GM19035 (cell line): ENCODE data around the gene CACNA1S.

Experiments
- ATAC-seq: cut with Tn5 transposase; IDR thresholded peaks from one replicate; pipeline ENCODE4 v1.9.1; 2021; ENCODE audit not compliant: unreplicated experiment

Gene CACNA1S

GRCh38 chr1:201065686-201066085 is 46.5 kb downstream of the CACNA1S start:
- no peak for ATAC-seq

DNA sequence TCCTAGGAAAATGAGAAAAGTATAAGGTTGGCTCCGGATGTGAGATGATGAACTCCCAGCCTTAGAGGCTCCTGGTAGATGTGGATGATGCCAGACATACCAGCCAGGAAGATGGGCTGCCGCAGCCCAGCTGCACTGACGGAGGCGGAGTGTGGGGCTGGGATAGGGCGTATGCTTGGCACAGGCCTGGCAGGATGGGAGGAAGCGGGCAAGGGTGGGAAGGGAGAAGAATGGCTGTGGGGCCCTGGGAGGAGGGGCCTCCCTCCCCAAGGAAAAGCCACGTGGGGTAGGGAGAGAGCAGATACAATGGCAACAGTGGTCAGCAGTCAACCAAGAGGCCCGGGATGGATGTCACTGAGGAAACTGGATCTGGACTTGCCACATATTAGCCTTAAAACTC is 47.4 kb downstream of the CACNA1S start:
- no peak for ATAC-seq

GRCh38 chr1:201063145-201063544 is 49.1 kb downstream of the CACNA1S start:
- no peak for ATAC-seq

GRCh38 chr1:201062511-201063091 is 49.6 kb downstream of the CACNA1S start:
- ATAC-seq: no peak

DNA sequence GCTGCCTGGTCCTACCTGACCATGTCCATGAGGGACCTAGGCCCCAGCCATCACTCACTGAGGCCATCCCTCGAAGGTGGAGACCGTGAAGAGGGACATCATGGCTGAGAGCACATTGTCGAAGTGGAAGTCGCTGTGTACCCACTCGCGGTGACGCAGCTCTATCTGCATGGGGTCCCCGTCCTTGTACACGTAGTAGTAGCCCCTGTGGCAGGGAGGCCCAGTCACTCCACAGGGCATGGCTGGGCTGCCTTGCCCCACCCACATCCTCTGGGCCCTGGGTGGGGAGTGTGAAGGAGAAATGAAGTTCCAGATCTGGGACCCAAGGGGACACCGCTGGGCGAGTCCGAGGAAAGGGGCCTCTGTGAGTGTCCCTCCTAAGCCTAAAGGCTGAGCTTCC is 50.3 kb downstream of the CACNA1S start:
- no peak for ATAC-seq

GRCh38 chr1:201061049-201061448 is 51.2 kb downstream of the CACNA1S start:
- ATAC-seq: no peak

GRCh38 chr1:201060586-201060985 is 51.6 kb downstream of the CACNA1S start:
- no peak for ATAC-seq

GRCh38 chr1:201059871-201060555 is 52.2 kb downstream of the CACNA1S start:
- no peak for ATAC-seq

DNA sequence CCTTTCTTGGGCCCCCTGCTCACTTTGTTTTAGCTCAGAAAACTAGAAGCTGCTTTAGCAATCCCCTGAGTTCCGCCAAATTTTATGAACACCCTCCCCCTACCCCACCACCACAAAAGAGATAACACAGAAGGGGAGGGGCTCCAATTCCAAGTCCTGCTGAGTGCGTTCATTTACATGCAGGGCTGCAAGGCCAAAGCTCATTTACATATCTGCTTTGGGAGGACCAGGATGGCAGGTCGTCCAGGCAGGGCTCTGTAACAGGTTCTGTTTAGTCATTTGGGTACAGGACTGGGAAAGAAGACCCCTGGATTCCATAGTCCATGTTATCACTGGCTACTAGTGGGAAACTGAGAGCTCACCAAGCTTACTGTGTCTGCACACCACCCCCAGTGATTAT is 52.8 kb downstream of the CACNA1S start:
- ATAC-seq: no peak

DNA sequence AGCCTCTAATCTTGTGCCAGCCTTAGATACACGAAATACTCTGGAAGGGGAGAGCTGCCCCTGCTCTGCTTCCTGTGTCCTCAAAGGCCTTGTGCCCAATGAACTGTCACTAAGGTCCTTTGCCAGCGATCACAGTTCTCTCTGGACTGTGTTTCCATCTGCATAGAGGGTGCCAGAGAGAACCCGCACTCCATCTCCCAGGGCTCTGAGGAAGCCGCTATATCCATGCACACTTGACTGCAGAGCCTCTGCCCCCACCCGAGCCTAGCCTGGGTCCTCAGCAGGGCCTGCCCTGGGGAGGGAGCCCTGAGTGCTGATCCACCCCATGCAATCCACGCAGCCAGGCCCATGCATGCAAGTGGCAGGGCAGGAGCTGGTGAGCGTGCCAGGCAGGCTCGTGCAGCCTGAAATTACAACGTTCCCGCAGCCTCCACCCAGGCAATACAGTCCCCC is 58.1 kb downstream of the CACNA1S start:
- no peak for ATAC-seq

DNA sequence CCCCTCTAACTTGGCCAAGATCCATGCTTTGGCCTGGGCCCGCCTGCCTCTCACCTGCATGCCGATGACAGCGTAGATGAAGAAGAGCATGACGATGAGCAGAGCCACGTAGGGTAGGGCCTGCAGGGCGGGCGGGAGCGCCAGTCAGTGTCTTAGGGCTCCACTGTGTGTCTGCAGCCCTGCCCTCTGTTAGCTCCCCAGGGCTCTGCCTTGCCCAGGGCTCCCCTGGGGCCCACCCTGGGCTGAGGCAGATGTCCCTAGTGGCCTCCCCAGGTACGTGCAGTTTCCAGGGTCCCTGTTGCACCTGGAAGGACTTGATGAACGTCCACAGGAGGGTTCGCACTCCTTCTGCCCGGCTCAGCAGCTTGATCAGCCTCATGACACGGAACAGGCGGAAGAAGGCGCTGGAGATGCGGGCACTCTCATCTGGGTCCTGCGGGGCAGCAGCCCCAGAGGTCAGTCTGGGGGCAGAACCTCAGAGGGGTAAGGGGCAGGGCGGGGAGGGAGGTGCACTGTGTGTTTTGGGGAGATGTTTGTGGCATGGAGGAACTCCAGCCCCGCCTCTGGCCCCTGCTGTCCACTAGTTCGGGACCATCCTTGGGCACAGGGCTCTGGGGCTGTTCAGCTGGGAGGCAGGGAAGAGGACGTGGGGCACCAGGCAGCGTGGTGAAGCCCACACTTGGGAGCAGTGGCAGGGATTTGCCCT is 58.9 kb downstream of the CACNA1S start:
- no peak for ATAC-seq

- ATAC-seq: no peak
Measured at GRCh38 chr1:201051399-201051798, 60.8 kb downstream of the CACNA1S start.

- ATAC-seq: no peak
Measured at GRCh38 chr1:201050515-201051277, 61.5 kb downstream of the CACNA1S start.

DNA sequence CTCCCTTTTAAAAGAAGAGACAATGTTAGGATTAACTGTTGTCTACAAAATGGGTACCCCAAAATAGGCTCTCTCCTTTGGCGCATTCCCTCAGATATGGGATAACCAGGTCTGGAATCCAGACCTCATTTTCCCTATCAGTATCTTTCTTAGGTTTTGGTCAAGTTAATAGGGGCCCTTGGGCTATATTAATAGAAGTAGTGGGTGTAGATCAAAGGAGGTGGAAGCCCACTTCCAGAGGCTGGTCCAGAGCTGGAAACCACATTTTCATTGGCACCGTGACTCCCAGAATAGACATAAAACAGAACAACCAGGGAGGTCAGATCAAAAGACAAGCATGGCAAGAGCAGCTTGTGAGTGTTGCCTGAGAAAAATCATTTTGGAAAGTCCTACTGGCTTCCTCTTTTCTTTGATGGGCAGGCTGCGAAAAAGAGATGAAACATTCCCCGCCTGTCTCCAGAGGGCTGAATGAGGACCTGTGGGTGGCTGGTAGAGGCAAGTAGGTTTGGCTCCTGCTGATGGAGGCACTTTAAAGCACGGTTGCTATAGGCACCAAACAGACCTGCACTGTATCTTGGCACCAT is 62.9 kb downstream of the CACNA1S start:
- ATAC-seq: no peak

GRCh38 chr1:201048521-201048920 is 63.7 kb downstream of the CACNA1S start:
- ATAC-seq: no peak

DNA sequence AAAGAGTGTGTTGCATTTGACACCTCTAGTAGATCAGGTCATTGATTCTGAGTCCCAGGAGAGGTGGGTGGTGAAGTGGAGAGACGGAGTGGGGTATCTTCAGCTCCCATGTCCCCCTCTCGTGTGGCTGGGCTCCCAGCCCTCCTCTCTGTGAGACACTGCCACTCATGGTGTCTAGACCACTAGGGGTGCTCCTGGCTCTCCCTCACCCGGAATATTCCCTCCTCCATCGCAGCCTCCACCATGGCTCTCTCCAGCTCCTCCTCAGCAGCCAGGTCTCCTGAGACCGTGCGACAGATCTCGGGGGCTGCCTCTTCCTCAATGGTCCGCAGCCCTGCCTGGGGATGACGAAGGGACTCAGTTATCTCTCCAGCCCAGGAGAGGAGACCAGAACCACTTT is 68.1 kb downstream of the CACNA1S start:
- no peak for ATAC-seq

- peak; percentile 79 for ATAC-seq
Measured at GRCh38 chr1:201042779-201043461, 69.3 kb downstream of the CACNA1S start.

DNA sequence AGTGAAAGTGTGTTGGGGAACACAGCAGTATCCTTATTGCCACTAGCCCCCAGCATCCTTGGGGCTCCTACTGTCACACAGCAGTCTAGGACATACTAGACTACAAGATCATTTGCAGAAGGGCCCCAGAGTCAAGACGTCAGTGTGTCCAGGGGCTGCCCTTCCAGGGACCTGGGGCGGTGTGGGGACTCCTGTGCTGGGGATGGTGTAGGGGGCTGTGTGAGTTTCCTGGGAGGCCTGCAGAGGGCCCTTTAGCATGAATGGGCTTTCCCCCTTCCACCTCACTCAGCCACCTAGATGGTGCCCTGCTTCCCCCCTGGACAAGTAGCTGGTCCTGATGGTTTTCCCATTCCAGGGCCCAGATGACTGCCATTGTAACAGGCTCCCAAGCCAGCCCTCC is 71.2 kb downstream of the CACNA1S start:
- ATAC-seq: no peak

DNA sequence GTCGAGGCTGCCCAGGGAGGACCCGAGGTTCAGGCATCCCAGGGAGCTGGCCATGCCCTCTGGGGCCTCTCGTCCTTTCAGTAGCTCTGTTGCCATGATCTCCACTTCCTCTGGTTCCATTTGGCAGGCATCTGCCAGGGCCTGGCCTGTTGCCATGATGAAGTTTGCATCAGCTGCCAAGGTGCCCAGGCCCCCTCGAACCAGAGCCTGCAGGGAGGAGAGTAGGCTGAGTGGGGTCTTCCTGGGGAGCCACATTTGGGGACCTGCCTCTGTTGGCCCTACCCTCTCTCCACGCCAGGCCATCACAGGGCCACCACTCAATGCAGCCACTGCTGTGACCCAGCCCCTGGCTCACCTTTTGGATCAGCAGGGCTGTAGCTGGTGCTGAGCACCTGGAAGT is 72.3 kb downstream of the CACNA1S start:
- no peak for ATAC-seq

DNA sequence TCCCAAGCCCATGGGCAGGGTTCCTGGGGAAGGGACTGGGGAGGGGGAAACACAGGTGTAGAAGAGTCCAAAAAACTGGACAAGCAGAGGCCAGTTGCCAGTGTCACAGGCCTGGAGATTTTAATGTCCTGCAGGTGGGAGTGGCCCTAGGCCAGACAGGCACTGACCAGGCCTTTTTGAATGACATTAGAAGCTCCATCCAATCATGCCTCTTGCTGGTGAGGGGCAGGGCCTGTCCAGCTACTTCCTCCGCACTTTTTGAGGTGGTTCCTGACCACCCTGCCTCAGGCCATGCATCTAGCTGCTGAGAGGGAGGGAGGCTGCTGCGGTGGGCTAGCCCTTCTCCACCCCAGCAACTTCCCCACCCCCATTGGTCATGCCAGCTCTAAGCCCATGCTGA is 72.8 kb downstream of the CACNA1S start:
- ATAC-seq: no peak
